Neutrophil (primary cell): ENCODE data around the gene CNTNAP2.

ENCODE experiments used
- H3K27ac ChIP-seq: fragments of 200-600 bp; sonication (generic); 2 replicates; pipeline ENCODE4 v1.5.1; 2016; ENCODE audit warnings: mild to moderate bottlenecking, moderate library complexity
- H3K27me3 ChIP-seq: fragments of 200-600 bp; sonication (generic); 2 replicates; pipeline ENCODE4 v1.6.0; 2016; ENCODE audit warnings: mild to moderate bottlenecking
- H3K36me3 ChIP-seq: fragments of 200-600 bp; sonication (generic); 2 replicates; pipeline ENCODE4 v1.5.1; 2017
- H3K4me1 ChIP-seq, 2 experiments: fragments of 200-600 bp in 1 of 2; sonication (generic) in 1 of 2; 1 replicate in 1 of 2; 2 replicates in 1 of 2; pipeline versions ENCODE4 v1.5.1 to v1.6.1; 2013 to 2016; ENCODE audit warnings: low read depth in 1 of 2, low read length in 1 of 2, mild to moderate bottlenecking in 1 of 2, moderate library complexity in 1 of 2; ENCODE audit not compliant: control insufficient read depth in 1 of 2, insufficient read depth in 1 of 2
- H3K4me3 ChIP-seq, 2 experiments: fragments of 200-600 bp in 1 of 2; sonication (generic) in 1 of 2; 1 replicate in 1 of 2; 2 replicates in 1 of 2; pipeline ENCODE4 v1.5.1; 2013 to 2016; ENCODE audit warnings: low read depth in 1 of 2, low read length in 1 of 2, mild to moderate bottlenecking in 1 of 2, moderate library complexity in 1 of 2
- H3K9me3 ChIP-seq: fragments of 200-600 bp; sonication (generic); 2 replicates; pipeline ENCODE4 v1.5.1; 2016
- TF ChIP-seq, protein P1 (sequence below): fragments of 200-600 bp; sonication (generic); IDR thresholded peaks from 2 replicates; pipeline ENCODE4 v1.5.1; 2016; ENCODE audit warnings: antibody characterized with exemption

CNTNAP2 gene

DNA sequence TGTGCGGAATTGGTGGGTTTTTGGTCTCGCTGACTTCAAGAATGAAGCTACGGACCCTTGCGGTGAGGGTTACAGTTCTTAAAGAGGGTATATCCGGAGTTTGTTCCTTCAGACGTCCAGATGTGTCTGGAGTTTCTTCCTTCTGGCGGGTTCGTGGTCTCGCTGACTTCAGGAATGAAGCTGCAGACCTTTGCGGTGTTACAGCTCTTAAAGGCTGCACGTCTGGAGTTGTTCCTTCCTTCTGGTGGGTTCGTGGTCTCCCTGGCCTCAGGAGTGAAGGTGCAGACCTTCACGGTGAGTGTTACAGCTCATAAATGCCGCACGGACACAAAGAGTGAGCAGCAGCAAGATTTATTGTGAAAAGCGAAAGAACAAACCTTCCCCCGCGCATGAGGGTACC lies 670.7 kb downstream of the CNTNAP2 start:
- Histone ChIP-seq H3K9me3 (no peaks in the 10 kb centered on the region), H3K4me3 (no peak overlapping the region), H3K4me1 (no peaks in the 10 kb centered on the region), H3K27ac (no peak overlapping the region), H3K27me3 (no peaks in the 10 kb centered on the region), H3K36me3 (no peaks in the 10 kb centered on the region)
- TF ChIP-seq, protein P1, sequence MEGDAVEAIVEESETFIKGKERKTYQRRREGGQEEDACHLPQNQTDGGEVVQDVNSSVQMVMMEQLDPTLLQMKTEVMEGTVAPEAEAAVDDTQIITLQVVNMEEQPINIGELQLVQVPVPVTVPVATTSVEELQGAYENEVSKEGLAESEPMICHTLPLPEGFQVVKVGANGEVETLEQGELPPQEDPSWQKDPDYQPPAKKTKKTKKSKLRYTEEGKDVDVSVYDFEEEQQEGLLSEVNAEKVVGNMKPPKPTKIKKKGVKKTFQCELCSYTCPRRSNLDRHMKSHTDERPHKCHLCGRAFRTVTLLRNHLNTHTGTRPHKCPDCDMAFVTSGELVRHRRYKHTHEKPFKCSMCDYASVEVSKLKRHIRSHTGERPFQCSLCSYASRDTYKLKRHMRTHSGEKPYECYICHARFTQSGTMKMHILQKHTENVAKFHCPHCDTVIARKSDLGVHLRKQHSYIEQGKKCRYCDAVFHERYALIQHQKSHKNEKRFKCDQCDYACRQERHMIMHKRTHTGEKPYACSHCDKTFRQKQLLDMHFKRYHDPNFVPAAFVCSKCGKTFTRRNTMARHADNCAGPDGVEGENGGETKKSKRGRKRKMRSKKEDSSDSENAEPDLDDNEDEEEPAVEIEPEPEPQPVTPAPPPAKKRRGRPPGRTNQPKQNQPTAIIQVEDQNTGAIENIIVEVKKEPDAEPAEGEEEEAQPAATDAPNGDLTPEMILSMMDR = no peak

- H3K4me1 ChIP-seq = no peaks in the 10 kb centered on the region
- no peak overlapping the region for H3K27ac ChIP-seq
- no peak overlapping the region for H3K4me3 ChIP-seq
These were observed 671.4 kb downstream of the CNTNAP2 start for GRCh38 chr7:146788008-146788407.

DNA sequence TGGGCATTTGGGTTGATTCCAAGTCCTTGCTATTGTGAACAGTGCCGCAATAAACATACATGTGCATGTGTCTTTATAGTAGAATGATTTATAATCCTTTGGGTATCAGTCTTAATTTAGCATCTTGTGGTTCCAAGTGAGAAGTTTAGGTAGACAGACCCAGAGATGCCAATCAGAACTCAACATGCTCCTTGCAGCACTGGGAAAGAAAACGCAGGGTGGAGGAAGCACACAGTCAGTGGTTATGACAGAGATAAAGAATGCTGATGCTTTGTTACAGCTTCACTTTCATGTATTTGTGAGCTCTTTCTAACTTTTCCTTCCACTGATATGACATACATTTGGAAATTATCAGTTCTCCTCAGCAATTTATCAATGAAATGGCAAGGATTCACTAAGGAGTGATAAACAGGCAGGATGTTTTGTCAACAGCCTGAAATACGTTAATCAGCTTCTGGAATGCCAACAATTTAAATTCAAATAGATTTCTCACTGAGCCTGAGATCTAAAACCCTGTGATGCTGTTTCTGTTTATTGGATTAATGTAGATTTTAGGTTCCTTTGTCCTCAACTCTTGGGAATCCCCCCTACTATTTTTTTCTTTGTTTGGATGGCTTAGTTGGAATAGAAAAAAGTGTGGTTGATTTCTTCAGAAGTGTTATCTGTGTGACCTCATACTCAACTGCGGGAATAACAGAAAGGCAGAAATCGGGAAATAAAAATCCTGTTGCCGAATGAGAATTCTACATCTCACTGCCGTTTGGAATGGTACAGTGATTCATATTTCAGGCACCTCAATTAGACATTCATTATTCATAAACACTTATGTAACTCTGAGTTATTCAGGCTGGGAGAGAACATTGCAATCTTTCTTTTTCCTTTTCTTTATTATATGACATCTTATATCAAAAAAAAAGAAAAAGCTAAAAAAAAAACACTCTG lies 675.0 kb downstream of the CNTNAP2 start:
- H3K36me3 ChIP-seq = no peaks in the 10 kb centered on the region
- H3K4me1 ChIP-seq = no peaks in the 10 kb centered on the region
- H3K9me3 ChIP-seq = peaks cover 7% of the 10 kb centered on the region
- no peak overlapping the region for H3K27ac ChIP-seq
- H3K4me3 ChIP-seq = no peak overlapping the region
- TF ChIP-seq, protein P1 = no peak
- no peaks in the 10 kb centered on the region for H3K27me3 ChIP-seq

More at GRCh38 chr7:146788008-146788407, 671.4 kb downstream of the CNTNAP2 start:
- H3K9me3 ChIP-seq = no peaks in the 10 kb centered on the region
- TF ChIP-seq, protein P1 = no peak
- H3K27me3 ChIP-seq = no peaks in the 10 kb centered on the region
- H3K36me3 ChIP-seq = no peaks in the 10 kb centered on the region

- Histone ChIP-seq H3K4me3 (no peak overlapping the region), H3K9me3 (no peaks in the 10 kb centered on the region), H3K4me1 (no peaks in the 10 kb centered on the region), H3K27me3 (no peaks in the 10 kb centered on the region), H3K36me3 (no peaks in the 10 kb centered on the region), H3K27ac (no peak overlapping the region)
- TF ChIP-seq, protein P1 = no peak
These were observed 688.0 kb downstream of the CNTNAP2 start for GRCh38 chr7:146804620-146805019.

DNA sequence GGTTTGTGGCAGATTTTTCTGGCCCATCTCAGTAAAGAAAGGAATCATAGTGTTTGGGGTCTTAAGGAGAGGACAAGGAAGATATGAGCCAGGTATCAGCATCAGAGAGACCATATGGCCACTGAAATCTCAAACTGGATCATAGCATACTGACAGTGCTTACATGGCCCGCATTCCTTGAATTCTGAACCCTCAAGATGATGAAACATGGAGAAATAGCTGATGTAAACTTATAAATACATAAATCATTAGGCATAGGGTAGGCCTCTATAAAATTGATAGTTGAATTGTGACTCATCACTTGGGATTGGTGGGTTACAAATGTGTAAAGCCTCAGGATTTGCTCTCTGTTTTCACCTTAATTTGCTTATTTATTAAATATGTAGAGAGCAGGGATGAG lies 688.5 kb downstream of the CNTNAP2 start:
- no peaks in the 10 kb centered on the region for H3K27me3 ChIP-seq
- no peak overlapping the region for H3K4me3 ChIP-seq
- TF ChIP-seq, protein P1 = no peak
- H3K27ac ChIP-seq = no peak overlapping the region
- no peaks in the 10 kb centered on the region for H3K4me1 ChIP-seq
- no peaks in the 10 kb centered on the region for H3K9me3 ChIP-seq
- no peaks in the 10 kb centered on the region for H3K36me3 ChIP-seq
